Activated T-helper 9 cell treated with anti-CD3 and anti-CD28 coated beads, Interleukin-2, amount 50 U/mL, for 16 hours (primary cell): Measurements from ENCODE around the gene TASOR.
A peak's percentile ranks its signal among the peaks of the same experiment; 100 is the strongest.

ENCODE experiments used
- DNase-seq: peaks from one replicate; pipeline ENCODE4 v3.0.0-alpha.2; 2020; ENCODE audit warnings: low read depth

TASOR gene

DNA sequence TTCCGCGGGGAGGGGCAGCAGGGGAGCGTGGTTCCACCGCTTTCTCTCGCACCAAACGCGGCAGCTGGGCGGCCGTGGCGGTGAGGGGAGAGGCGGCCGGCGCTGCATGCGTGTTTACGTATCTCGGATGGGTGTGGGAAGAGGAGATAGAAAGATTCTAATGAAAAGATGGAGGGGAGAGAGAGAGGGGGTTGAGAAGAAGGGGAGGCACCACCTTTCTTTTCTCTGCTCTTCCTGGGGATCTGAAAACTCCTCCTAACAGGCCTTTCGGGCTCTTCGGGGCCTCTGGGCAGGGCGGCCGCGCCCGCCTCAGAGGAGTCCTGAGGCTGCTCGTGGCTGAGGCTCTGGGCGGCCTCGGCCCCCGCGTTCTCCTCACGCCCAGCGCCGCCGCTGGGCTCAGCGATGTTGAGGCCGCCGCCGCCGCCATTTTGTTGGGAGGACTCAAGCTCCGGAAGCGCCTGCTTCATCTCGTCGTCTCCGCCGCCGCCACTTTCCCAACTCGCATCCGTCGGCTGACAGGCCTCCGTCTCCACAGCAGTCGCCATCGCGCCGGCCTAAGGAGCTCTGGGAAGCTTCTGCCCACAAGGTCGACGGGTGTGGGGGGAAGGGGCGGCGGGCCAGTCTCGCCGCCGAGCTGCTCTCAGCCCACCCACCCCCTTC lies 473 bp downstream of the TASOR start:
- DNase-seq, result peak; percentile 71

DNA sequence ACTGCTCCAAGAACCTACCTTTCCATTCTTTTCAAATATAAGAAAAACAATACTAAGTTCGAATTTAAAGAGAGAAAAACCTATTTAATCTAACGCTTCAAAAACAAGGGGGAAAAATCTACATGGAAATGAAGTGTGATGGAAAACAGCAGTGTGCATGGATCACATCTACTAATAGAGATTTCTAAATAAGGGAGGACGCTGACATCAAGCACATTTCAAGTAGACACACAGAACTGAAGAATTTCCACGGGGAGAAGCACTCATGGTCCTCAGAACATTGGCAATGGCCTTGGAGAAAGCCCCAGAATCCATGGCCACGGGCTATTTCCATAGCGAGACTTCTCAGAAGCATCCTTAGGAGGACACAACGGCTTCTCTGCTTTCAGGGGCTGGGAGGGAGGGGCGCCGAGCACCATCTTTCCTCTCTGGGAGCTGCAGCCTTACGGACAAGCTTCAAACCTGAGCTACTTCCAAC lies 1.0 kb downstream of the TASOR start:
- no peak for DNase-seq

DNA sequence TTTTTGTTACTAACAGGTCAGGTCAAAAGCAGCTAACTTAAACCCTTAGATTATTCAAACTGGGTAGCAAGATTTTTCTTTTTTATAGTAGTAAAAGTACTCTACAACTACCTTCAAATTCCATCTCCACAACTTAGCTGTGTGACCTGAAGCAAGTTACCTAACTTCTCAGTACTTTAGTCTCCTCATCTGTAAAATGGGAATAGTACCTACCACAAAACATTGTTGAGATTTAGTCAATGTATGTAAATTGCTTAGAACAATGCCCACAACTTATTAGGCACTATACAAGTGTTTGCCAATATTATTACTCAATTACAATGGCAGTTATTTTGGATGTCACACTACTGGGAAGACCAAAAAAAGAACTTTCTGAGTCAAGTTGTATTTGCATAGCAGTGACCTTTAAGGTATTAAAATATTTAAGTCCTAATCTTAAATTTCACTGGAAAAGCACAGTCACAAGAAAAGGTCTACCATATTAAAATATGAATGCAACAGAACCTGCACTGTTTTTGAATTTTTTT lies 2.9 kb downstream of the TASOR start:
- no peak for DNase-seq

DNA sequence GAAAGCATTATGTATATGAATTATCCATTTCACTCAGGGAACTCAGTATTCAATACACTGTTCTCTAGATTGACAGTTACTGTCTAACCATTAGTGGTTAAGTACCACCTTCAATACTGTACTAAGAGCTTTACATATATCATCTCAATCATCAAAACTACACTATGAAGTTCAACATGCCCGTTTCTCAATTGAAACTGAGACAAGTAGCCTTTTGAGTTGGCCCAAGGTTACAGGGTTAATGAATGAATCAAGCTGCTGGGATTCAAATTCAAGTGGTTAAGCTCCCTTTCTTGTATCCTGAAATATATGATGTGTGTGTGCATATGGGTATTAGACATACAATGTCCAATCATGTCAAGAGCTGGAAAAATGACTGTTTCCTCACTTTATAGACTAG lies 5.8 kb downstream of the TASOR start:
- DNase-seq, result no peak

DNA sequence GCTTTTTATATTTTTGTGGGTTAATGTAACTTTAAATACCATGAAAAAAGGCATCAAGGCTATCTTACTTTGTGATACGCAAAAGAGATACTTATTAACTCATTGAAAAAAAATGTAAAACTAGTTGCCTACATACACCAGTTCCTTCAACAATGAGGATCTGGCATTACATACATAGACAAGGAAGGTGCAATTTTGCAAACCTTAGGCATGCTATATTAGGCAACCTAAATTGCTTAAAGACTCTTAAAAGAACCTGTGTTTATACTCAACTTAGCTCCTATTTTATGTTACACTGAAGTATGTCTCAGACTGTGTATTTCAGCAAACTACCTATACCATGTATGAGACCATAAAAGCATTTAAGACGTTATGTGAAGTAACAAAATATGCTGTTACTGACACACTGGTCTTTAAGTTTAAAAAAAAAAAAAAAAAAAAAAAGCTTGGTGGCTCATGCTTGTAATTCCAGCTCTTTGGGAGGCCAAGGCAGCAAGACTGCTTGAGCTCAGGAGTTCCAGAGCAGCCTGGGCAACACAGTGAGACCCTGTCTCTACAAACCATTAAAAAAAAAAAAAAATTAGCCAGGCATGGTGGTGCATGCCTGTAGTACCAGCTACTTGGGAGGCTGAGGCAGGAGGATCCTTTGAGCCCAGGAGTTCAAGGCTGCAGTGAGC lies 9.1 kb downstream of the TASOR start:
- no peak for DNase-seq

DNA sequence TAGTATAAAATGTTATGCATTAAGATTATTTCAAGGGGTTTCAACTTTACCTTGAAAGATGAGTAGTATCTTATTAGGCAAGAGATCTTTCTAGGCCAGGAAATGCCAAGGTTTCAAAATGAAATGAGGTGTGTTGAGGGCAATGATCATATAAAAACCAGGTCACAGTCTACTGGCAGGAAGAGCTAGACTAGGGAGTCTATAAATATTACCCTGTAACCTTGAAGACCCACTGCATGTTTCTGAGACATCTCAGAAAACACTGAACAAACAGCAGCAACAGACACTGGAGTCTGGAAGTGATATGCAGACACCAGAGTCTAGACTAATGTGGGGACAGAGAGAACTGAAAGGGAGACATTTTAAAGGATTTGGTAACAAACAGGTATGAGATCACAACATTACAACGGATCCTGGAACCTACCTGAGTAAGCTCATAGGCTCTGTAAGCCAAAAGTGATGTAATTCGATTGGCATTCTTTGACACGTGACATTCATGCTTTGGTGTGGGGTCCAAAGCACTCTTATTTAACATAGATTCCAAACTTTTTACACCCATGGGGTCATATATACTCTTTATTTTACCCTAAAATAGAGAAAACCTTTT lies 15.0 kb downstream of the TASOR start:
- no peak for DNase-seq

DNA sequence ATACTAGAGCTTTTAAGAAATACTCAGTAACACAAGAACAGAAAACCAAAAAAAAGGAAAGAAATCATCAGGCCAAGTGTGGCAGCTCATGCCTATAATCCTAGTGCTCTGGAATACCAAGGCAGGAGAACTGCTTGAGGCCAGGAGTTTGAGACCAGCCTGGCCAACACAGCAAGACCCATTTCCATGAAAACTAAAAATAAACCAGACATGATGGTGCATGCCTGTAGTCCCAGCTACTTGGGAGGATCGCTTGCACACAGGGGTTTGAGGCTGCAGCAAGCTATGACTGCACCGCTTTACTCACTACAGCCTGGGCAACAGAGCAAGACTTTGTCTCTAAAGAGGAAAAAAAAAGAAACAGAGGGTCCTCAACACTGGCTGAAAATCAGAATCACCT lies 18.2 kb downstream of the TASOR start:
- no peak for DNase-seq

DNA sequence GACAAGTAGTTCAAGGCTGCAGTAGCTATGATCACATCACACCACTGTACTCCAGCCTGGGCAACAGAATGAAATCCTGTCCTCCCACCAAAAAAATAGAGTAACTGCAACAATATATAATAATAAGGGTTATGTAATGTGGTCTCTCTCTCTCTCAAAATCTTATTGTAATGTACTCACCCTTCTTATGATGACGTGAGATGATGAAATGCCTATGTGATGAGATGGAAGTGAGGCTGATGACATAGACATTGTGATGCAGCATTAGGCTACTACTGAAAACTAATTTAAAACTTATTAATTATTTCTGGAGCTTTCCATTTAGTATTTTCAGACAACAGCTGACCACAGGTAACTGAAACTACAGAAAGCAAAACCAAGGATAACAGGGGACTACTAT lies 27.4 kb downstream of the TASOR start:
- no peak for DNase-seq

DNA sequence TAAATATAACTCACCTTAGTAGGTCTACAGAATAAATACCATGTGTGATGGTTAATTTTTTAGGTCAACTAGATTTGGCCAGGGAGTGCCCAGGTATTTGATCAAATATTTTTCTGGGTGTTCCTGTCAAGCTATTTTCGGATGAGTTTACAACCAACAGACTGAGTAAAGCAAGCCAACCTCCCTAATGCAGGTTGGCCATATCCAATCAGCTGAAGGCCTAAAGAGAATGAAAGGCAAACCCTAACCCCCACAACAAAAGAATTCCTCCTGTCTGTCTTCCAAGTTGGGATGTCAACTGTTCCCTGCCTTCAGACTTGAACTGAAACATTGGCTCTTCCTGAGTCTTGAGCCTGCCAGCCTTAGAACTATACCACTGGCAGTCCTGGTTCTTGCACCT lies 28.6 kb downstream of the TASOR start:
- DNase-seq, result no peak

DNA sequence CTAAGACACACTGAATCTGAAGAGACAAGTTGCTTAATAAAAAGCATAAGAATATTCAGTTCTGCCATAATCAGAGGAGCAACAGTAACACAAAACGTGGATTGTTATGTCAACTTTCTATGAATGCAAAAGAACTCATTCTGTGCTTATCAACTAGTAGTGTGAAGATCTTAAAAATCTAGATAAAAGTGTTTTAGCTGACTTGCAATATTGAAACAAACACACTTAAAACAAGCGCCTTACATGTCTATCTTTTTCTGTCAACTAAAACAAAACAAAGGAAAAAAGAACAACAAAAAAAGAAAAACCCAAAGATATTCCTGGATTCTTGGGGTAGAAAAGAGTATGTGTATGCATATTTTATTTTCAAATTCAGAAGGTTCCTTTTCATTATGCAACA lies 37.7 kb downstream of the TASOR start:
- no peak for DNase-seq

DNA sequence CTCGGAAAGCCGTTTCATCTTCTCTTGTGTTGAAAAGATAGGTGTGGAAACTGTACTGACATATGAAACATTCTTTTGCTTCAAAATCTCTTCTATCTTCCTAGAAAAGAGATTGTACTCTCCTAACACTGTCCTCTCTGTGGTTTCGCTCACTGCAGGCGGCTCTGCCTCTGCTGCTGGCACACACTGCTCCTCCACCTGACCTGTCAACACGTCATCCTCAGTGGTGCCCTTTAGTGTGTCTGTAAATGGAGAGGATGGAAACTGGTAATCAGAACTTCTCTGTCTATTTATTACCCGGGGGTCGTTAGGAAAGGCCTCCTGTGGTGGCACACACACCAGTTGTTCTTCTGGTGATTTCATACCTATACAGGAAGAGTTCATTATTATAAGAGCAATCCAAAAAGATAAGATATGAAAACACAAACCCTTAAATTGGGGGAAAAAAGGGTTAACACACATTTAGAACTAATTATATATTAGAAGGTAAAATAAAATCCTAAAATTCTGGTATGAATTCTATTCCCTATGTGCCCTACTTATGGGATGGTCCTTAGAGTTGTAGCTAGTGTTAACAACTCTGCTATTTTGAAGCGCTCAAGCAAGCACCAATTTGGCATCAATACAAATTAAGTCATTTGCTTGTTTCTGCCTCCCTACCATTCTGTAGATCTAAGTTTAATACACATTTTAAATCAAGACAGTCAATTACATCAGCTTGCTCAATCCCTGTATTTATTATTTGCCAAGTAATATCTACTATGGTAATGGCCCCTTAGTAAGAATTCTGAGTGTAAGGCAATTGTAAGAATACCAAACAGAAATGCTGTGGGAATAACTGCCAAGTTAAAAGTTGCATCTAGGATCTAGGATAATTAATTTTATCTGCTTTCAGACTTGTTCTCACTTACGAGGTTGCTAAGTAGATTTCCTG lies 49.2 kb downstream of the TASOR start:
- no peak for DNase-seq
